GM19193 (cell line): ENCODE measurements around the gene CNTFR.

Experiments
- POLR2A ChIP-seq: IDR thresholded peaks from 4 replicates; pipeline ENCODE4 v1.6.1; 2011; ENCODE audit not compliant: insufficient read depth, insufficient read length; ENCODE audit errors: extremely low read depth

CNTFR gene

GRCh38 chr9:34625186-34625486, 35.6 kb upstream of the CNTFR start:
- no peak for TF ChIP-seq POLR2A

DNA sequence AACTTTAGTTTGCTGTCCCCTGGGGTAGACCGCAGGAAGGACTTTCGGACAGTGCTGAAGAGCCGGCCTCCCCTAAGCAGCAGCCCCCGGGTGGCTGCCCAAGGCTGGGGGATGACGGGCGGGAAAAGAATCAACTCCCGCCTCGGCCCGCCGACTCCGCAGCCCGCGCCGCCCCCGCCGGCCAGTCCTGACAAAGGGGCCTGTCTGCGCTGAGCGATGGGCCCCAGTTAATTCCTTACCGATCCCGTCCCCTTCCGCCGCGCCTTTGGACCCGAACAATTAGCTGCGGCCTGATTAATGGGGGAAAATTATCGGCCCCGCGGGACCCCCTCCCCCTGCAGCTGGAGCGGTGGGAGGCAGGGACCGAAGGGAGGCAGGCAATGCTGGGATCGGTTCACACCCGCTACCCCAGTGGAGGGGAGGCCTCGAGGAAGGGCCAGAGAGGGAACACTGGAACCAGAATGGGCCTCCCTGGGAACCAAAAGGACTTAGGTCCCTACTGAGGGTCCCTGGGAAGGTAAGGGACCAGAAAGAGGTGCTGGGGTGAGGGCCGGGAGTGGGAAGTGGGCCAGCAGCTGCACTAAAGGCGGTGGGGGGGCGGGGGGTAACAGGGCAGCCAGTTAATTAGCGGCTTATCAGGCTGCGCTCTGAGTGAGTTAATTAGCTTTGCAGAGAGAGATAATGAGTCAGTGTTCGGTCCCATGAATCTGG, 35.1 kb upstream of the CNTFR start:
- TF ChIP-seq POLR2A = no peak

GRCh38 chr9:34623374-34624235, 34.1 kb upstream of the CNTFR start:
- TF ChIP-seq POLR2A = no peak

GRCh38 chr9:34620061-34620994, 30.8 kb upstream of the CNTFR start, which contains the start of gene DCTN3:
Gene DCTN3, minus strand, starts transcription at chr9:34620495. Its CDS starts 31 bp downstream, at chr9:34620464.
- peak; percentile 80 for TF ChIP-seq POLR2A

DNA sequence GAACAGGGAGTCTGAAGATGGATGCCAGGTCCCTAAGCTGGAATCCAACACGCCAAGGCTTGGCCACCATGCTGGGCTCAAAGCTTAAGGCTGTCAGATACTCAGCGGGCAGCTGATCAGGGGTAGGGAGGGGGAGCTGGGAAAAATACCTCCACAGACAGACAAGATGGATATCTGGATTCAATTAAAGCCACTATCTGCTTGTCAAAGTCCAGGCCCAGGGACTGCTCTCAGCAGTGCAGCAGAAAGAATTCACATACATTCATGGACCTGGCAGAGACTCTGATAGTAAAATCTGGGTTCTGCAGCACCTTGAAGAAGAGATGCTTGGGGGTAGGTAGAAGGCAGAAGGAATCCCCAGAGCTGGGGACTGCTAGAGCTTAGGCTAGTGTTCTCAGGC, 25.6 kb upstream of the CNTFR start:
- no peak for TF ChIP-seq POLR2A

DNA sequence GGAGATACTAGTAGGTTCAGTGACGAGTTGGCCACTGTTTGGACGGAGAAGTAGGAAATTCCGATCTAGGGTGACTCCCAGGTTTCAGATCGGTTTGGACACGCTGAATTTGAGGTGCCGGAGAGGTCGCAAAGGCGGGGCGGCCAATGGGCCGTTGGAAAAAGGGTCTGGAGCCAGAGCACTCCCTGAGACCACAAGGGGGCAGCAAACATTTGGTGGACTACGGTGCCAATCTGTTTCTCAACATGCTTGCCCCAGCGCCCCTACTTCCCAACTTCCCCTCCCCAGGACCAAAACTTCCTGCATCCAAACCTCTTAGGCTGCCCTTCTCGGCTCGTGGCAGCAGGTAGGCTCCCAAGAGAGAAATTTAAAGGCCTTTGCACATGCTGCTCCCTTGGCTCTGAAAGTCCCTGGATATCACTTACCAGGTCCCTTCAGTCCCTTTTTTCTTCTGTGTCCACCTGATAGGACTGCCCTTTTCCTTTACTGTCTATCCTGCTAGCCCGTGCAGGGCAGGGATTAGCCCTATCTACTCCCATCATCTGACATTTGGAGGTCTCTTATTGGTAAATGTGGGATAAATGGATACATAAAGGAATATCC, 23.4 kb upstream of the CNTFR start:
- no peak for TF ChIP-seq POLR2A

- peak; percentile 91 for TF ChIP-seq POLR2A
Measured at GRCh38 chr9:34611811-34612787, 22.6 kb upstream of the CNTFR start, which contains the start of gene RPP25L. Gene RPP25L, minus strand, starts transcription at chr9:34612097. Its CDS starts 801 bp downstream, at chr9:34611296.

DNA sequence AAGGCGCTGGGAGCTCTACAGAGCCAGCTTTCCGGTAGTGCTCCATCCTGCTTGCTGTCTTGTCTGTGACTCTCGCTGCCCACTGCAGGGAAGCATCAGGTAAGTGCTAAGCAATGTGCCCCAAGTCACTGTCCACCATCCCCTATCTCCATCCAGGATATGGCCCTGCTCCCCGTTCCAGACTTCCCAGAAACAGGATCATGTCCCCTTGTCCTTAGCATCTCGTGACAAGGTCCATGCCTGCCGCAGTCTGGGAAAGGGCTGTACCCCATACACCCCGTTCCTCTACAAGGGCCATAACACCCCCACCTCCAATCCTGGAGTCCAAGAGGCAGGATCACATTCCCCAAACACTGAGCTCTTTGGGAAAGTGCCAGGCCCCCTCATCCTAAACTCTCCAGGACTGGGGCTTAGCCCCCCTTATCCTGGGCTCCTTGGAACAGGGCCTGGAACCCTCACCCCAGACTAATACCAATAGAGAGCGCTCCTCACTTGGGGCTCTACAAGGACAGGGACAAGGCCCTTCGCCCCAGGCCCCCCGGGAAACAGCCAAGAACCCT, 21.8 kb upstream of the CNTFR start:
- no peak for TF ChIP-seq POLR2A

GRCh38 chr9:34610434-34611206, 21.1 kb upstream of the CNTFR start:
- TF ChIP-seq POLR2A = no peak

- no peak for TF ChIP-seq POLR2A
Measured at GRCh38 chr9:34607331-34607730, 17.8 kb upstream of the CNTFR start.

- TF ChIP-seq POLR2A = no peak
Measured at GRCh38 chr9:34606905-34607304, 17.4 kb upstream of the CNTFR start.

DNA sequence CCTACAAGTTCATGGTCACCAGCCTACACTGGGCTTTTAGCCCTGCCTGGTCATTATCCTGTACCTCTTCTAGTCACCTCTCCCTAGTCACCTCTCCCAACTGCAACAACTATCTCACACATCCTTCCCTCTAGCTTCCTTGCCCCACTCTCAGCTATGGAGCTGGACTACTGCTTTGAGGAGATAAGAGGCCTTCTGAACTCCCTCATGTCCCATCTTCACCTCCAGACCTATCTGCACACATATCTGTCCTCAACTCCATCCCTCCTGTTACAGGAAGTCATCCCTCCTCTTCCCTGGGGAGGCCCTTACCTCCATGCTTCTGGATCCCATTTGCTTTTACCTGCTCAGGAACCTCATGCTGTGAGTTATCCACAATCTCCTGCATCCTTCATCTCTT, 16.7 kb upstream of the CNTFR start:
- no peak for TF ChIP-seq POLR2A
